ENCODE results near the gene PTPN14. TPM values are rescaled to one million over a fixed set of nuclear protein-coding genes. Genes with fewer than 3 reads are reported as not detected.

The PTPN14 gene
- total RNA-seq, 1 donor from 2014 or later = 20.7 TPM

- intact Hi-C loops (cut with micrococcal nuclease) = no loop called here
These were observed 208.9 kb downstream of the PTPN14 start for GRCh38 chr1:214342525-214342924.

GRCh38 chr1:214341932-214342331, 209.5 kb downstream of the PTPN14 start:
- intact Hi-C loops (cut with micrococcal nuclease) = no loop called here

- intact Hi-C loops (cut with micrococcal nuclease) = no loop called here
These were observed 209.9 kb downstream of the PTPN14 start for GRCh38 chr1:214341459-214341858.

GRCh38 chr1:214338212-214338611, 213.2 kb downstream of the PTPN14 start:
- intact Hi-C loops (cut with micrococcal nuclease) = no loop called here

- intact Hi-C loops (cut with micrococcal nuclease) = no loop called here
These were observed 213.9 kb downstream of the PTPN14 start for GRCh38 chr1:214337511-214337910.

DNA sequence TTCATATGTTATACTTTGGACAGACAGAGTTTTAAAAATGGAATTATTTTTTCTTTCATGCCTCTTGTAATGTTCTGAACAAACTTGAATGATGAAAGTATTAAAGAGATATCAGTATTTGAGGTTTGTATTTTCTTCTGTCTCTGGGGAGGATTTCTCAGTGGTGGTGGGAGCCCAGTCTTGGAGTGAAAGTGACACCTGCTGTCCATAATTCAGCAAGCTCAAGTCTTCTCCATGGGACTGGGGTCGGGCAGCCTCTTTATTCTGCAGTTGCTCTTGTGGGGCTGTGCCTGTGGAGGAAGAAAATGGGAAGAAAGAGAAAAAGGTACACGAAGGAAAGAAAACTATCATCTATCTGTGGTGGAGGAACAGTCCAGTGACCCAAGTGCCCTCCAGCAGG, 214.4 kb downstream of the PTPN14 start:
- intact Hi-C loops (cut with micrococcal nuclease) = no loop called here

DNA sequence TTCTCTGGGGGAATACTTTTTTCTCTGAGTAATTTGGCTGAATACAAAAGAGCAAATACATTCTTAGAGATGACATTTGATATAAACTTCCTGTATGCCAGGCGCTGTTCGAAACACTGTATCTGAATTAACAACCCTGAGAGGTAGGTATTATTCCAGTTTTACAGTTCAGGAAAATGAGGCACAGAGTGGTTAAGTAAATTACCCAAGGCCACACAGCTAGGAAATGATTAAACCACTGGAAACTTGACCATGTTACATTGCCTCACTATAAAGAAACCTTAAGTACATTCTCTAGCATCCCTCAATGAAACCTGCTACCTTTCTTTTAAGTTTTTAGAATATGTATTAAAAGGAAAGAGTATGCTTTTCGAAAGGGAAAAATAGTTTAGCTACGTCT, 215.8 kb downstream of the PTPN14 start:
- intact Hi-C loops (cut with micrococcal nuclease) = no loop called here

DNA sequence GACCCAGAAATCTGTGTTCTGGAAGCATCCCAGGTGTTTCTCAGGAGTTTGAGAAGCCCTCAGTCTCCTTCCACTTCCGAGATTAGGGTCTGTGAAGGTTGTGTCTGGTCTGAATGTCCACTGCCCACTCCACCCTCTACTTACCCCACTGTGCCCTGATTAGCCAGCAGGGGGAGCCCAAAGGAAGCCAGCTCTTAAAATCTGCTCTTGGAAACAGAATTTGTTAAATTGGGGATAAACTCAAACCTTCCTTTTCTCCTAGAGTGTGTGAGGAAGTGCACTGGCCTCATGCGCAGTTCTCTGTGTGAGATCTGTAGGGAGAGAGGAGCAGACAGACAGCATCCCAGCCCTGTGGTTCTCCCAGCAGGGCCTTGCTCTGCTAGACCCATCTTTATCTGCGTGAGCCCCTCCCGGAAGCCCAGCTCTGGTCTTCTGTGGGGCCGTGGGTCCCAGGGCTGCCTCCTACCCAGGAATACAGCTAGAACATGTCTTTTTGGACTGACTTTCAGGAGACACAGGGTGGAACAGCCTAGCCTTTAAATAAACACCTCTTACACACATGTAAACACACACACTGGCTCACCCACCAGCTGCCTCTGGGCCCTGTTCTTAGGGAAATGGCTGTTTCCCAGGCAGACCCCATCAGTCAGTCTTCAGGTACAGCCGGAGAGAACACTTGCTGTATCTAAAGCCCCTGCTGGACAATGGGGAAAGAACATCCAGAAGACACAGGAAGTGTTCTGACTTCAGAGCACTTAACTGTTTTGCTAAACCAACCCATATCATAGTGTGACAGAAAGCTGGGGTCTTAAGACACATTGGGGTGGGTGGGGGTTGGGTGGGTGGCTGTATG, 218.2 kb downstream of the PTPN14 start:
- intact Hi-C loops (cut with micrococcal nuclease) = loop anchor here (1.0 to 5.0 kb wide), 4 partner anchors 54 to 269 kb away; partner anchors contain the start of gene CENPF

- intact Hi-C loops (cut with micrococcal nuclease) = loop anchor here (5.0 kb wide), 3 partner anchors 55 to 270 kb away; partner anchors contain the start of gene CENPF
These were observed 219.5 kb downstream of the PTPN14 start for GRCh38 chr1:214331827-214332423.

GRCh38 chr1:214331180-214331579, 220.2 kb downstream of the PTPN14 start:
- intact Hi-C loops (cut with micrococcal nuclease) = loop anchor here (5.0 kb wide), 3 partner anchors 56 to 271 kb away; partner anchors contain the start of gene CENPF

DNA sequence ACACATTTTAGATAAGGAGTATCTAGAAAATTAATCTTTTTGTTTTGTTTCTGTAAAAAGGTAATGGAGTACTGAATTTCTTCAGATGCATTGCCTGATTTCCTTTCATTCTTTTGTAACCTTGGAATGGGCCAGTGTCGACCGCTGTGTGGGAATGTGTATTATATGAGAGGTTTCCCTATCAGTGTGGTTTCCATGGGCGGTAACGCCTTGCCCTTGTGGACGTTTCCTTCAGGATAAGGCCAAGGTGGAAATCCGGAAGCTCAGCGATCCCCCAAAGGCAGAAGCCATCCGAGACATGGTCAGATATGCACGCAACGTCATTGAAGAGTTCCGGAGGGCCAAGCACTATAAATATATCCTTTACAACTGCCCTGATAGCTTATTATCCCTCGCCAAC, 220.7 kb downstream of the PTPN14 start:
- intact Hi-C loops (cut with micrococcal nuclease) = loop anchor here (5.0 kb wide), 3 partner anchors 57 to 272 kb away; partner anchors contain the start of gene CENPF

GRCh38 chr1:214330222-214330621, 221.2 kb downstream of the PTPN14 start:
- intact Hi-C loops (cut with micrococcal nuclease) = loop anchor here (5.0 kb wide), 3 partner anchors 57 to 272 kb away; partner anchors contain the start of gene CENPF

GRCh38 chr1:214329470-214330220, 221.8 kb downstream of the PTPN14 start:
- intact Hi-C loops (cut with micrococcal nuclease) = loop anchor here (5.0 to 10.0 kb wide), 5 partner anchors 58 to 1085 kb away; partner anchors contain the start of genes CENPF and PROX1

DNA sequence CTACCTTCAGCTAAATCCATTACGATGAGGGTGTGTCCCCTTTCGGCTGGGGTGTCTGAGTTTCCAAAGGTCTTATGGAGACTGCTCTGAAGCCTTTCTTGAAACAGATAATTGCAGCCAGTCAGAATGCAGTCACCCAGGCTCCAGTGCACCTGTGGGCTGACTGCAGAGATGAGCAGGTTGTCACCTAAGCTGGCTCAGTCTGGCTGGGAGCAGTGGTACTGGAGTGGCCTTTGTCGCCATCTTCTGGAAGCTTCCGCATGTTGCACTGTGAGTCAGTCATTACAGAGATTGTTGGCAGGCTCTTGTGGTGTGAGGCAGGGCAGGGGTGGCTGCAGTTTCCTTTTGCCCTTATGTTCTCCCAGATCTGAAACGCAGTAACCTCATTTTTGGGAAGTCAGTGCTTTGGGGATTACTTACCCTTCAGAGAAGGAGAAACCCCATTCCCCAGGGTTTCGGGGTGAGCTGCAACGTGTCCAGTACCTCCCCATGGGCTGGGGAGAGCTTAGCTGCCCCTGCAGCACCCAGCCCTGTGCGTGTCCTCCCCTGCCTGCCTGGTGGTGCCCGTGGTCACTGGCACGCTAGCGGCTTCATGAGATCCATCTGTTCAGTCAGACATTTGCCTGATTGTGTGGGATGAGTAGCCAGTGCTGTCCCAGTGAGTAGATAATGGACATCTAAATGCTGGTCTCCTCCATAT, 222.5 kb downstream of the PTPN14 start:
- intact Hi-C loops (cut with micrococcal nuclease) = loop anchor here (1.0 to 10.0 kb wide), 5 partner anchors 48 to 1084 kb away; partner anchors contain the start of genes PROX1 and SMYD2

DNA sequence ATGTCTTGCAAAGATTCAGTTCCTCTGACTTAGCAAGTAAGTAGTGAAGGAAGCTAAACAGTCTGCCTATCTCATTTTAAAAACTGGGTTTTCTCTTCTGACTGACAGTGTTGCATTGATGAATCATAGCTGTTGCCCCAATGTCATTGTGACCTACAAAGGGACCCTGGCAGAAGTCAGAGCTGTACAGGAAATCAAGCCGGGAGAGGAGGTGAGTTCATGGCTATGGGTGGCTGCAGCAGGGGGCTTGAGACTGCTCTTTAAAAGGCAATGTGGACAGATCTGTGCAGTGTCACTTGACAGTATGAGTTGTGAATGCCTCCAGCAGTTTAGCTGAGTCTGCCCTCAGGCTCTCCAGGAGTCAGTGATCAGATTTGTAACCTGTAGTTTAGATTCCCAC, 223.9 kb downstream of the PTPN14 start:
- intact Hi-C loops (cut with micrococcal nuclease) = loop anchor here (5.0 to 10.0 kb wide), 2 partner anchors 340 to 1083 kb away; partner anchors contain the start of gene PROX1

- intact Hi-C loops (cut with micrococcal nuclease) = loop anchor here (5.0 to 10.0 kb wide), 2 partner anchors 339 to 1082 kb away; partner anchors contain the start of gene PROX1
These were observed 225.0 kb downstream of the PTPN14 start for GRCh38 chr1:214326406-214326805.

GRCh38 chr1:214324896-214325800, 226.3 kb downstream of the PTPN14 start:
- intact Hi-C loops (cut with micrococcal nuclease) = loop anchor here (5.0 to 10.0 kb wide), 2 partner anchors 338 to 1080 kb away; partner anchors contain the start of gene PROX1

DNA sequence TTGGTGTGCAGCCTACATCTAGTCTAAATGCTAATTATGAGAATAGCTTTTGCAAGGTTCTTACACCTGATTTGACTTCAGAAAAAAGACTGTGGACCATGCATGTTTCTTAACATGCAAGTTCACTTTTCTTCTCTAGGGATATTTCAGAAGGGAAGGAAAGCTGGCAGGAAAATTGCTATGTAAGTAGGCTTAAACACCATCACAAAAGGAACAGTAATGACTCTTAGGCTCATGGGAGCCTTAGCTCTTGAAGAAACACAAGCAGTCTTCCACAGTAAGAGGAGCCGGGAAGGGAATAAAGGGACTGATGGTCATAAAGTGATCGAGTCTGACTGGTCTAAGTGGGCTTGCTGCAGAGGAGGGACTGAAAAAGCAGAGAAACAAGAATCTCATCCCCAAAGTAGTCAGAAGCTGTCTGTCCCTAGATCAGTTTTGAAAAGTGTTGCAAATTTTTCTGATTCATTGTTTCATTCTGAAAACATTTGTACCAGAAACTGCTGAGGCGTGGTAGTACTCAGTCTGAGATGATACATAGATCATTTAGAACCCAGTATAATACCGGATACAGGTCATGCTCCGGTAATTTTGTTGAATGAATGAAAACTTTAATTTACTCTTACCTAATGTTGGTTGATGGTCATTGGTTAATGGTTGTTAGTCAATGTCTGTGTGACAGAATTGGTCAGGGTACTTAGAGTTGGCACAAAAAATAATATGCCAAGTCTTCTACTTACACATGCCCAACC, 229.5 kb downstream of the PTPN14 start:
- intact Hi-C loops (cut with micrococcal nuclease) = loop anchor here (10.0 kb wide), 1 partner anchor 1077 kb away; no protein-coding TSS in a partner anchor
